Smooth muscle cell (in vitro differentiated cells): Measurements from ENCODE around the gene CCR9. TPM values are rescaled to one million over a fixed set of nuclear protein-coding genes. Genes with fewer than 3 reads are reported as not detected.
A peak's percentile ranks its signal among the peaks of the same experiment; 100 is the strongest.

ENCODE experiments used
- DNase-seq: peaks from one replicate; lab custom pipeline; 2025; ENCODE audit not compliant: unreplicated experiment; lab: John Stamatoyannopoulos, UW
- H2AFZ ChIP-seq: fragments of 200-600 bp; sonication (generic); 2 replicates; pipeline ENCODE4 v1.6.0; 2016; ENCODE audit warnings: antibody characterized with exemption, low read depth, mild to moderate bottlenecking
- H3F3A ChIP-seq: fragments of 200-600 bp; sonication (generic); 2 replicates; pipeline ENCODE4 v1.6.0; 2017; ENCODE audit warnings: antibody characterized with exemption, low read depth
- H3K27ac ChIP-seq: fragments of 200-600 bp; sonication (generic); 2 replicates; pipeline ENCODE4 v1.5.1; 2016; ENCODE audit warnings: low read depth, mild to moderate bottlenecking
- H3K27me3 ChIP-seq: fragments of 200-600 bp; sonication (generic); 2 replicates; pipeline ENCODE4 v1.6.1; 2016; ENCODE audit warnings: low read depth, mild to moderate bottlenecking
- H3K36me3 ChIP-seq: fragments of 200-600 bp; sonication (generic); 2 replicates; pipeline ENCODE4 v1.5.1; 2016; ENCODE audit warnings: low read depth
- H3K4me1 ChIP-seq: fragments of 200-600 bp; sonication (generic); 2 replicates; pipeline ENCODE4 v1.5.1; 2016; ENCODE audit warnings: low read depth
- H3K4me2 ChIP-seq: fragments of 200-600 bp; sonication (generic); 2 replicates; pipeline ENCODE4 v1.6.0; 2016; ENCODE audit warnings: mild to moderate bottlenecking
- H3K4me3 ChIP-seq: fragments of 200-600 bp; sonication (generic); 2 replicates; pipeline ENCODE4 v1.5.1; 2016; ENCODE audit warnings: mild to moderate bottlenecking
- H3K79me2 ChIP-seq: fragments of 200-600 bp; sonication (generic); 2 replicates; pipeline ENCODE4 v1.6.0; 2016; ENCODE audit warnings: low read depth, mild to moderate bottlenecking
- H3K9ac ChIP-seq: fragments of 200-600 bp; sonication (generic); 2 replicates; pipeline ENCODE4 v1.6.0; 2016; ENCODE audit warnings: low read depth
- H3K9me3 ChIP-seq: fragments of 200-600 bp; sonication (generic); replicated peaks from 2 replicates; pipeline ENCODE4 v1.5.1; 2016; ENCODE audit warnings: low read depth
- H4K20me1 ChIP-seq: fragments of 200-600 bp; sonication (generic); 2 replicates; pipeline ENCODE4 v1.6.0; 2016; ENCODE audit warnings: low read depth
- WGBS: methylation state at CpG from one replicate; pipeline ENCODE4 v1.1.7; 2016; ENCODE audit warnings: low lambda C conversion rate; 5-methylcytosine and 5-hydroxymethylcytosine counted together
- polyA plus RNA-seq: library from polyadenylated mRNA; unstranded; fragments of >200 nt; fragmentation: Nextera tagmentation; extraction: Ambion mirVana; gene quantifications from 2 replicates; pipeline ENCODE4 v1.2.1, GENCODE V29; 2016
- total RNA-seq: library from RNA; depleted of rRNA; stranded (reverse); fragments of >200 nt; gene quantifications from 2 replicates; pipeline ENCODE4 v1.2.3, GENCODE V29; 2014
- TF ChIP-seq, protein P1 (sequence below): fragments of 200-600 bp; sonication (generic); IDR thresholded peaks from 2 replicates; pipeline ENCODE4 v1.5.1; 2017; ENCODE audit warnings: borderline replicate concordance, mild to moderate bottlenecking, antibody characterized with exemption; ENCODE audit not compliant: insufficient read depth, poor library complexity, severe bottlenecking

Gene CCR9
- total and polyA plus RNA-seq, 2 experiments from 2014 or later, result not detected

DNA sequence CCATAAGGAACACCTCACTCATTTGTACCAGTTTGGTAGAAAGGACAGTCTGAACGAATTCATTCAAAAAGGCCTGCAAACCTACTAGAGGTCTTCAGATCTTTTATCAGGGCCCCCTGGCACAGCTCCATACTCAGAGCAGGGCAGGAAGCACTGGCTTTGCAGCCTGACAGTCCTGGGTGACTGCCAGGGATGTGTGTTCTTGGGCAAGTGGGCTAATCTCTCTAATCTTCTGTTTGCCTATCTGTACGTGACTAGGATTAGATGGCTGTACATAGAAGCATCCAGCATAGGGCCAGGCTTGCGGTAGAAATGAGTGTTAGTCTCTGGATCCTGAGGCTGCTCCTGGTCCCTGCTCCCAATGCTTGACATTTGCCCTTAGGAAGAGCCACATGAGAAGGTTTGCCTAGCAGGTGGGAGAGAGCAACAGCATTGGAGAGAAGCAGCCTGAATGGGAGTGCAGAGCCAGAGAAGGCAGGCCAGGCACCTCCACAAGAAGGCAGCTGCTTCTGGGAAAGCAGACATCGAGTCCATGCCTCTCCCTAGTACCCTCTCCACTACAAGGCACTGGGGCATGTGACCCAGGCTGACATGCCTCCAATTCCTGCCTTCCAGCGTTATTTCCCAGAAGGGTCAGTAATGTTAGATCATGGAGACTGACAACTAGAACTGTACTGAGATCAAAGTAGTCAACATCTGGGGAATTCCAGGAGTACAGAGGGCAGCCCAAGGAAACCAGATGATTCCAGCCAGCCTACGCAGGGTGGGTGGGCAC lies 55.9 kb downstream of the CCR9 start:
- no peaks in the 10 kb centered on the region for H3K9me3 ChIP-seq
- H3K4me3 ChIP-seq, result no peak overlapping the region
- no peaks in the 10 kb centered on the region for H3K79me2 ChIP-seq
- H3K4me2 ChIP-seq, result peak overlapping the region; percentile 27
- H4K20me1 ChIP-seq, result no peaks in the 10 kb centered on the region
- no peak overlapping the region for H3K9ac ChIP-seq
- H3K27me3 ChIP-seq, result no peaks in the 10 kb centered on the region
- H3F3A ChIP-seq, result peaks cover 7% of the 10 kb centered on the region
- H3K27ac ChIP-seq, result no peak overlapping the region
- no peak for DNase-seq
- H3K36me3 ChIP-seq, result no peaks in the 10 kb centered on the region
- TF ChIP-seq, protein P1, sequence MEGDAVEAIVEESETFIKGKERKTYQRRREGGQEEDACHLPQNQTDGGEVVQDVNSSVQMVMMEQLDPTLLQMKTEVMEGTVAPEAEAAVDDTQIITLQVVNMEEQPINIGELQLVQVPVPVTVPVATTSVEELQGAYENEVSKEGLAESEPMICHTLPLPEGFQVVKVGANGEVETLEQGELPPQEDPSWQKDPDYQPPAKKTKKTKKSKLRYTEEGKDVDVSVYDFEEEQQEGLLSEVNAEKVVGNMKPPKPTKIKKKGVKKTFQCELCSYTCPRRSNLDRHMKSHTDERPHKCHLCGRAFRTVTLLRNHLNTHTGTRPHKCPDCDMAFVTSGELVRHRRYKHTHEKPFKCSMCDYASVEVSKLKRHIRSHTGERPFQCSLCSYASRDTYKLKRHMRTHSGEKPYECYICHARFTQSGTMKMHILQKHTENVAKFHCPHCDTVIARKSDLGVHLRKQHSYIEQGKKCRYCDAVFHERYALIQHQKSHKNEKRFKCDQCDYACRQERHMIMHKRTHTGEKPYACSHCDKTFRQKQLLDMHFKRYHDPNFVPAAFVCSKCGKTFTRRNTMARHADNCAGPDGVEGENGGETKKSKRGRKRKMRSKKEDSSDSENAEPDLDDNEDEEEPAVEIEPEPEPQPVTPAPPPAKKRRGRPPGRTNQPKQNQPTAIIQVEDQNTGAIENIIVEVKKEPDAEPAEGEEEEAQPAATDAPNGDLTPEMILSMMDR, result no peak
- no peak overlapping the region for H2AFZ ChIP-seq
- WGBS, result 34% methylated on average over 6 of the region's 6 CpGs
- no peaks in the 10 kb centered on the region for H3K4me1 ChIP-seq

DNA sequence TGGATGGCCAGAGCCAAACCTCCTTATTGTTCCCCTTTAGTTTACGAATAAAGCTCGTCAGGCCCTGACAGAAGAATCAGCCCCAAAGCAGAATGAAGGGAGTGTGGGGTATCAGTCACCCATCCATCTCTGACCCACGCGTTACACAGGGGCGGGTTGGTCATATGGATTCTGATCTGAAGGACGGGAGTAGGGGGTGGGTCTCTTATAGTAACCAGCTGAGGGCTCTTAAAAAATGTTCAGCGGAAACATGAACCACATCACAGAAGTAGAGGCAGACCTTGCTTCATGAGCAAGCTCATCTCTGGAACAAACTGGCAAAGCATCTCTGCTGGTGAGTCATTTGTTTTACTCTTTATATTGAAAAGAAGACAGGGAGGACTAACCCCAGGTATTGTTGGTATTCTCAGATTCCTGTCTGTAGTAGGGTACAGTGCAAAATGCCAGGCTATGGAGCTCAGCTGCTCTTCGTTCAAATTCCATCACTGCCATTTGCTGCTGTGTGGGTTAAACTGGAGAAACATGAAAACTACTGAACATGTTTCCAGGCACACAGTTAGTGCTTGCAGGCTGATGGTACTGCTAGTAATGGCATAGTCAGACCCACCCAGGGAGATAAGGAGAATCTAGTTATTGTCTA lies 57.0 kb downstream of the CCR9 start, which contains the start of gene CXCR6:
TSS of gene CXCR6 (plus strand) at position 258 of the 640 bp plus-strand sequence. CDS start 3,018 bp downstream, outside the sequence.
- Histone ChIP-seq H3K9ac (no peak within 1 kb of the TSS), H3K4me1 (no peaks in the 10 kb centered on the region), H3K36me3 (no peaks in the 10 kb centered on the region), H4K20me1 (no peaks in the 10 kb centered on the region), H3F3A (peaks cover 7% of the 10 kb centered on the region), H3K27ac (no peak within 1 kb of the TSS), H3K4me2 (peak within 1 kb of the TSS; percentile 27), H3K9me3 (no peaks in the 10 kb centered on the region), H3K27me3 (no peaks in the 10 kb centered on the region), H2AFZ (no peak within 1 kb of the TSS), H3K79me2 (no peaks in the 10 kb centered on the region), H3K4me3 (no peak within 1 kb of the TSS)
- 85% methylated on average over 8 of the region's 8 CpGs for WGBS
- DNase-seq, result no peak
- TF ChIP-seq, protein P1, result no peak

DNA sequence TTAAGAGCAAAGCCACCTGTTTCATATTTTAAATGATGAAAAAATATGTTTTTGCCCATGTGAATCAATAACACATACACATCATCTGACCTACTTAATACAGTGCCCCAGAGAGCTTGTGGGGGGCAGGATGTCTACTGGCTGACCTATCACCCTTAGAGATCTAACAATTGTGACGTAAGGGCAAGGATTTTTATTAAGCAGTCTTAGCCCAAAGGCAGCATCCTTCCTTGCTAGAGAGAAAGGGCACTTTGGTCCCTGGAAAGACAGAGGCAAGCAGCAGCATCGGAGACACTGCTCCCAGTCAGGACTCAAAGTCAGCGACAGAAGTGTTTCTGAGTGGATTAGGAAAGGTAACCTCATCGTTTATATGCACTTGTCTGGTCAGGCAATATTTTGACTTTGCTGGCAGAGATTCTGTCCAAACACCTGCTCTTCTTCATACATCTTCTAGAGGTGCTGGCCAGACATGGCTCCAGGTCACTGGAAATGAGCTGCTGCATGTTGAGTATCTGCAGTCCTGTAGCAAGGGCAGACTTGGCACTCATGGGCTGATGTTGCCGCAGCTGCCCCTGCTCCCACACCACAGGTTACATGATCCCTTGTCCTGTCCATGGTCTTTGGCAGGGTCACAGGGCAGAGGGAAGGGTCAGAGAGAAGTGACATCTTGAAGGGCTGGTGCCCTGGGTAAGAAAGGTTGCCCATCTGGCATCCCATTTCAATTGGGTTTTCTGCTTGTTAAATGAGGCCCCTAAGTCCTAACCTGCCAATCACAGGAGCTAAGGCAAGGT lies 58.7 kb downstream of the CCR9 start:
- WGBS, result 95% methylated on average over 5 of the region's 5 CpGs
- no peak overlapping the region for H3K4me3 ChIP-seq
- H3F3A ChIP-seq, result no peaks in the 10 kb centered on the region
- TF ChIP-seq, protein P1, result no peak
- no peak overlapping the region for H3K9ac ChIP-seq
- H3K27me3 ChIP-seq, result no peaks in the 10 kb centered on the region
- H3K36me3 ChIP-seq, result no peaks in the 10 kb centered on the region
- no peaks in the 10 kb centered on the region for H3K79me2 ChIP-seq
- no peak overlapping the region for H3K27ac ChIP-seq
- H3K4me1 ChIP-seq, result no peaks in the 10 kb centered on the region
- no peaks in the 10 kb centered on the region for H3K9me3 ChIP-seq
- H3K4me2 ChIP-seq, result no peak overlapping the region
- H4K20me1 ChIP-seq, result no peaks in the 10 kb centered on the region
- no peak overlapping the region for H2AFZ ChIP-seq
- no peak for DNase-seq
